ENCODE results near the gene SLC25A29.
"Not testable (repeated sequence)": the region's sequence is repeated elsewhere in the genome, so short reads cannot be mapped to it uniquely, and the experiment has no call there.

Gene SLC25A29

DNA sequence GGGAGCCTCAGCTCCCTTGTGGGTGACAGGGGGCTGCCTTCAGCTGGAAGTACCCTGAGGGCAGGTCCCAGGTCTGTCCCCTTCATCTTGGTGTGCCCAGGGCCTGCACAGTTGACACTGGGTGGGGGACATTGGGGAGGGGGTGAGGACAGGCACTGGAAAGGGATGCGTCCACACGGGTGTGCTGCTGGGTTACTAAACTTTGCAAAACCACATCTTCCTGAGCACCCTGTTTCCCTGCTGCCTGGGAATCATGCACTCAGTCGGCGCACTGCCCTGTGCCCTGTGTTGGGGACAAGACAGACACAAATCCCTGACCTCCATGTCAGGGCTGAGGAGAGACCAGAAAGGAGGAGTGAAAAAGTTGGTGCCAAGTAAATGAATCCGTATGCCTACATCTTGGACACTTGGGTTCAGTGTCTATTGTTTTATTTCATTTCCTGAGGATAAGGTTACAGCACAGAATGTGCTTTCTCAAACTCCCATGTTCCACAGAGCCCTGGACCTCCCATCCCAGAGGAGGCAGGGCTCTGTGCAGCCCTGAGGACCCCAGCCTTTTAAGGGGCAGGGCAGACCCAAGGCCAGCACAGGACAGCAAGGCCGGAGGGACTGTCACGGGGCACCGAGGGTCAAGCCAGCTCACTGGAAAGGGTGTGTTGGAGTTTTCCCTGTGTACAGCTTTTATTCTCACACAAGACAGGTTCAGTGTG, 2.9 kb upstream of the SLC25A29 start:
- DNase-seq = no peak

DNA sequence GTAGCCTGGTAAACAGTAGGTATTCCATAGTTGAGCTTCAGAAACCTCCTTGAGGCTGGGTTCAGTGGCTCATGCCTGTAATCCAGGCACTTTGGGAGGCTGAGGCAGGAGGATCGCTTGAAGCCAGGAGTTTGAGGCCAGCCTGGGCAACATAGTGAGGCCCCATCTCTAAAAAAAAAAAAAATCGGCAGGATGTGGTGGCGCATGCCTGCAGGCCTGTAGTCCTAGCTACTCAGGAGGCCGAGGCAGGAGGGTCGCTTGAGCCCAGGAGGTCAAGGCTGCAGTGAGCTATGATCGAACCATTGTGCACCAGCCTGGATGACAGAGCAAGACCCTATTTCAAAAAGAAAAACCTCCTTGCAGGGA, 2.2 kb upstream of the SLC25A29 start:
- DNase-seq = not testable (repeated sequence)

DNA sequence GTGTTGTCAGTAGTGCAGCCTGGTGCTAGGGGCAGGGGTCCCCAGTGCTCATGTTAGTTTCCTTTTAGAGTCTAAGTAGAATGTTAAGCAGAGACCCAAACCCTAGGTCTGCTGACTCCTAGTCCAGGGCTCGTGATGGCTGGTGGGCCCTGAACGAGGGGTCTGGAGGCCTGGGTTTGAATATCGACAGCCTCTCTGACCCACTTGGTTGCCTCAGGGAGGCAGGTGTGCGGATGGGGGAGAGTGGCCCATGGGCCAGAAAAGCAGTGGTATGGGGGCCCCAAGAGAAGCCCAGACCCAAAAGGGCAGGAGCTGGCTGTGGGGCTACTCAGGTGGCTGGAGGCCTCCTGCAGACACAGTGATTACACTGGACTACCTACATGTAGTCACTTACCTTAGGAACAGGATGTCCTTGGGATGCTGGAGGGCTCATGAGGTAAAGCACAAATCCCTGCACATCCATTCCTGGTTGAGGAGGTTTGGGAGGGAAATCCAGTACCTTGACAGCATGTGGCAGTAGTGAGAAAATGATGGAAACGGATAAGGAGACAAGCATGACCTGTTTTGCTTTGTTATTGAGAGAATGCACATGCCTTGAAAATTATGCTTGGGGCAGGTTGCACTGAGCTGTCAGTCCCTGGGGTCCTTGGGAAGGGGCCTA, 1.7 kb upstream of the SLC25A29 start:
- DNase-seq = no peak

DNA sequence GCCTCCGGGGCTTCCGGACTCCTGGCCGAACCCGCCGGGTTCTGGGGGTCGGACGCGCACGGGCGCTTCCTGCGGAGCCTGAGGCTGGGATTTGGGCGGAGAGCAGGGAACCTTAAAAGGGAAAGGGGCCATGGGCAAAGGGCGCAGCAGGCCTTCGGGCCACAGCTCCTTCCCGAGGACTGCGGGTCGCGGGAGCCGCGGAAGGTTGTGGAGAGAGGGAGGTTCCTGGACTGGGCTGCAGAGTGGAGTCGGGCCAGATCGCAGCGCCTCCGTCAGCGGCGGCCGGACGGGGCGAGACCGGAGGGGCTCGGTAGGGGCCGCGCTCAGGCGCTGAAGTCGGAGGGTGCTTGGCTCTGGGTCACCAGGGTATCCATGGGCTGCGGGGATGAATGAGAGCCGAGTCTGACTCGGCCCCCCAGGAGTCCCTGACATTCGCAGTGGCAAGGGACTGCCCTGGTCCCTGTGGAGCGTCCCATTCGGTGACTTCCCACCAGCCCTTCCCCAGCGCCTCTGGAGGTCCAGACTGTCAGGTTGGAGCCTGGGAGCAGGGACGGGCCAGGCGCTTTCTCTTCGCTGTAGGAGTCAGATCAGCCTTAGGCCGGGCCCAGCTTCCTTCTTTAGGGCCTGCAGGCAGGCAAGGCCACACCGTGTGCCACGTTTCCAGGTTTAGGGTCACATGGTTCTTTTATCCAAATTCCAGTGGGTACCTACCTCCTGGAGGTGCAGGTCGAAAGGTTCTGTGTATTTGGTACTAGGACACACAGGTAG, 938 bp upstream of the SLC25A29 start:
- DNase-seq = no peak

DNA sequence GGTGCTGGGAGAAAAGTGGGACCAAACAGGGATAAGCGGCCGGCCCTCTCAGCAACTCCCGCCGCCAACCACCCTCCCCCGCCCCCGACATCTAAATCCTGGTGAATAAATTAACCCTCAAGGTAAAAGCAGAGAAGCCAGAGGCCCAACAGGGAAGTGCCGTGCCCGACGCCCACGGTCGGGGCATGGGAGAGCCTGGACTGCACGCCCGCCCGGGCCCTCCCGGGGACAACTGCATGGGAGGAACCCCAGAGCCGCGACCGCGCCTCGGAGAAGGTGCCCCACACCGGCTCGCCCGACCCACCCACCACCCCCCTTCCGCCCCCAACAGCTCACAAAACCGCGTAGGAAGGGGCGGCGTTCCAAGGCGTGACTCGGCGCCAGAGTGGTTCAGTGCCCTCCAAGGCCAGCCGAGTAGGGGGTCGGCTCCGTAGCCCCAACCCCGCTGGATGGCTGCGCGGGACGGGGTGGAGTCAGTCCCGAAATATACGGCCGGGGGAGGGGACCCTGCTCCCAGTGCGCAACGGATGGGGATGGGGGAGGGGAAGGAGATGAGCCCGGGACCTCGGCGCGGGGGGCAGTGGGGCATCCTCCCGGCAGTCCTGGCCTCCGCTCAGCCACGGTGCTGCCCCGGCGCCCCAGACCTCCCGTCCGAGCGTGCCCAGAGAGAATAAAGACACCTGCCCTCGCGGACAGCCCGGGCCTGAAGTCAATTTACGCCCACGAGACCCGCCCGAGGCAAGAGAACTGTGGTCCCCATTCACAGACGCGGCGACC, 732 bp downstream of the SLC25A29 start:
- DNase-seq = no peak

DNA sequence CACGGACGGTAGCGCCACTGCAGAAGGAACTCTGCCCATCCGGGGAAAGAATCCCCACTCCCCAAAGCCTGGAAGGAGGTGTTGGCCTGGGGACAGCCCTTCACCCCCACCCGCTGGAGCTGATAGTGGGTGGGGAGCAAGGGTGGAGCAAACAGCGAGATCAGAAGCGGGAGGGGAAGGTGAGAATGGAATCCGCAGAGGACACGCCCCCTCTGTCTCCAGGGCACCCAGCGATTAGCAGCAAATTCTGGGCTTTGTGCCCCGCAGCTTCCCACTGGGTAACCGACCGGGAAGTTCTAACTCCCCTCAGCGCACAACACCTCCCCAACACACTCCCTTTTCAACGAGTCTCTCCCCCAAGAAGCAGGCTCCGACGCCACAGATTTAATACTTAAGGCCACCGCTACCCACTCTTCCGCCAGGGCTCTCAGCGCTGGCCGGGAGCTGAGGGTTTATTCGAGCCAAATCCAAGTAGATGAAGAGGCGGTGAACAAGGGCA, 1.4 kb downstream of the SLC25A29 start:
- DNase-seq = no peak

DNA sequence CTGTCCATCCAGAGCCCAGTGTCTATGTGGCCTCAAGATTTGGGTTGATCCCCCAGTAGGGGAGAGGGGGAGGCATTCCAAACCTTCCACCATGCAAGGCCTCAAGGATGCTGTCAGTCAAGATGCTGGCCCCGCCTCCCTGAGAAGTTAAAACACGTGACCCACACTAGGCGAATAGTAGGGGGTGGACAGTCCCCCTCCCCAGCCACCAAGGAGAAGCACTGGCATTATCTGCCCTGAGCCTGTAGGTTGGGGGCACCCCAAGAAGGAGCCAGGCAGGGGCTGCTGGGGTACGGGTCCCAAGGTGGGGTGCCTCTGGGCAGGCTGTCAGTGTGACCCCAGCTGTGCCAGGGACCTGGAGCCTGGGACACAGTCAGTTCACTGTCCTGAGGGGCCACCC, 2.3 kb downstream of the SLC25A29 start:
- no peak for DNase-seq

DNA sequence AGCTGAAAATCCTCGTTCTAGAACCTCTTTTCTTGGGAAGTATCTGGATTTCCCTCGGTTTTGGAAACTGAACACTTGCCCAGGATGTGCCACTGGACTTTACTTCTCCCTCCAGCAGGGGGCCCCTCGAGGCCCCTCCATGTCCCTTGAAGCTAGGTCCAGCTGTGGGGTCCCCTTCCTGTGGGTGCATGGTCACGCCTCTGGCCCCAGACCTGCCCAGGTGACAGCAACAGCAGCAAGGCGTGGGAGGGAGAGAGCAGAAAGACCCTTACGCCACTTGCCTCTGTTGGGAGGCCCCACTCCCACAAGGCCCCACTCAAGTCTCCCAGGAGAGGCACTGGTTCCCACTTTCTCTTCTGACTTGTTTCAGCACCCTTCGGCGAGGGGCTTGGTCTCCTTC, 3.1 kb downstream of the SLC25A29 start:
- DNase-seq = no peak

DNA sequence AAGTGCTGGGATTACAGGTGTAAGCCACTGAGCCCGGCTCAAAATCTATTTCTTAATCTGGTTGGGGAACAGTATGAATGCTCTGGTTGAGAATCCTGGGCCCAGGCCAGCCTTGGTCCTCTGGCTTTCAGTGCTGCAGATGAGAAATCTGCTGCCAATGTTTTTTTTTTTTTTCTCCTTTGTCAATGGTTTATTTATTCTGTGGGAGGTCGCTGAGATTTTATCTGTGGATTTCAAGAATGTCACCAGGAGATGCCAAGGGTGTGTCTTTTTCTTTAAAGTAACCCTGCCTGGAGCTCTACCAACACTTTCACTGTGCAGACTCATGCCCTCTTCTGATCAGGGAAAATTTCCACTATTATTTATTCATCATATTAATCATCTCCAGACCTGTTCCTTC, 3.6 kb downstream of the SLC25A29 start:
- no peak for DNase-seq

DNA sequence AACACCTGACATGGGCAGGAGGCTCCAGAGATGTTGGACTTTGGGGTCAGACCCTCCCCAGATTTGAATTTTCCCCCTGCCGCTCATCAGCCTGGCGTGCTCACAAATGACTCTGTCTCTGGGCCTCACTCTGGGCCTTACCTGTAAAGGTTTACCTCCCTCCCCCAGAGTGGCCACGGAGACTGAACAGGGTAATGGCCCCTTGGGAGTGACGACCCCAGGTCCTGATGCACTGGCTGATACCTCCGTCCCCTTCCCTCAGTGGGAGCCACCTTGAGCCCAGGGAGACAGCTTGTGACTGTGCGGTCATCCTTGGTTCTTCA, 7.0 kb downstream of the SLC25A29 start:
- DNase-seq = no peak

DNA sequence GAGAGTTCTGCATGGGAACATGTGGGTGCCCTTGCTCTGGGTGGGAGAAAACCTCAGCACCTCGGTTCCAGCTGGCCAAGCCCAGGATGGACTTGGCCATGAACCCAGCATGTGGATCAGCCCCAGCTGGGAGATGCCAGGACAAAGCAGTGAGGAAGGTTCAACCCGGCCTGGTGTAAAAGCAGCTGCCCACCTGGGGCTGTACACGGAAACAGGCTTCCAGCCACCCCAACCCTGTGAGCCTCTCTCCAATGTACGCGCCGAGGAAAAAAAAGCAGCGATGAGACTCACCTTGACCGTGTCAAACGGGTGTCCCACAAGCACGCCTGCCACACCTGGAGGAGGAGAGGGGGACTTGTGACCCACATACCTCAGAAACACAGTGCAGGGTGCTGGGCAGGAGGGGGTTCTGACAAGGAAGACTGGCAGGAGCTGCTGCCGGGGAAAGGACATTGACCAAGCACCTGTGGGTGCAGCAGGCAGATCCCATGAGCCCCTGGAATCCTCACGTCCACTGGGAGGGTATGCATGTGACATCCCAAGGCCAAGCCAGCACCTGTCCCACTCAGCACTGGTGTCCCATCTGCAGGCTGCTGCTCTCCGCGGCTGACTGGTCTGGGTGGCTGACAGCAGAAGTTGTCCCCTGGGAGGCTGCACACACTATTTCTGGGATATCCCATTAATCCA, 7.5 kb downstream of the SLC25A29 start:
- no peak for DNase-seq

DNA sequence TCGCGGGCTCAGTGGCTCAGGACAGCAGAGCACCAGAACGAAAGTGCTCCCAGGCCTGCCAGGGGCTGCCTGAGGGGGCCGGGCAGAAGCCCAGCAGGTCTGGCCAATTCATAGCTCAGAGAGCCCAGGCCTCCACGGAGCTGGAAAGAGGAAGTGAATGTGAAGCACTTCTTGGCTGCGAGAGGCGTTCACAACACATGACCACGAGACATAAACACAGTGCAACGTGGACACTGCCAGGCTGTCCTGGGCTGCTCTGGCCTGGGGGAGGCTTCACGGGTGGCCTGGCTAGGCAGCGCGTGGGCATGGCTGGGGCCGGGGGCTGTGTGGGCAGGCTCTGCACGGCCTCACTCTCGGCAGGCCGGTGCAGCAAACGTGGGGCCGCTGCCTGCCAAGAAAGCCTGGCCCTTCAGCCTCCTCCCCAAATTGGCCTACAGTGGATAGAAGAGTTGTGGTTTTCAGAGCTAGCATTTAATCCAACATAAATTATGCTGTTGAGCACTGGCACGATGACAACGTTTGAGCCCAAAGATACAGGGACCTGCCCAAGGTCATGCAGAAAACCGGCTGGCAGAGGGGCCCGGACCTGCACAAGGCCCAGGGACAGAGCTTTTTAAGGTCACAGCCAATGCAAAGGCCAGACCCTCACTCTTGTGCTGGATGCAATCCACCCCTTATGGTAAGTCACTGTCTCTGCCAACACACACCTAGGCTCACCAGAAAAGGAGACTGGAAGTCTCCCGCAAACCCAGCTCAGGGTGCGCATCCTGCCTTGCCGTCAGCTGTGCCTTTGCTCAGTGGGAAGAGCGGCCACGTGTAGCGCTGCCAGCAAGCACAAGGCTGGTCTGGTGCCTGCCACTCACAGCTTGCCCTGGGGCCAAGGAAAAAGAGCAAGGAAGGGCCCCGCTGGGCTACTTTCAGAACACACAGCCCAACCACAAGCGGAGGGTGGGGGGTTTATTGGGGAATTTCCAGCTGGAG, 8.6 kb downstream of the SLC25A29 start:
- DNase-seq = peak; percentile 61

DNA sequence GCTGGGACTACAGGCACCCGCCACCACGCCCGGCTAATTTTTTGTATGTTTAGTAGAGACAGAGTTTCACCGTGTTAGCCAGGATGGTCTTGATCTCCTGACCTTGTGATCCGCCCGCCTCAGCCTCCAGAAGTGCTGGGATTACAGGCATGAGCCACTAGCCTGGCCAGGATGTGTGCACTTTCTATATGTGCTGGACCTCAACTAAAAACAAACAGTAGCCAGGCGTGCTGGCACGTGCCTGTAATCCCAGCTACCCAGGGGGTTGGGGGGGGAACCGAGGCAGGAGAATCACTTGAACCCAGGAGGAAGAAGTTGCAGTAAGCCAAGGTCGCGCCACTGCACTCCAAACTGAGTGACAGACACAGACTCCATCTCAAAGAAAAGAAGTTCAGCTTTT, 9.5 kb downstream of the SLC25A29 start:
- DNase-seq = not testable (repeated sequence)

DNA sequence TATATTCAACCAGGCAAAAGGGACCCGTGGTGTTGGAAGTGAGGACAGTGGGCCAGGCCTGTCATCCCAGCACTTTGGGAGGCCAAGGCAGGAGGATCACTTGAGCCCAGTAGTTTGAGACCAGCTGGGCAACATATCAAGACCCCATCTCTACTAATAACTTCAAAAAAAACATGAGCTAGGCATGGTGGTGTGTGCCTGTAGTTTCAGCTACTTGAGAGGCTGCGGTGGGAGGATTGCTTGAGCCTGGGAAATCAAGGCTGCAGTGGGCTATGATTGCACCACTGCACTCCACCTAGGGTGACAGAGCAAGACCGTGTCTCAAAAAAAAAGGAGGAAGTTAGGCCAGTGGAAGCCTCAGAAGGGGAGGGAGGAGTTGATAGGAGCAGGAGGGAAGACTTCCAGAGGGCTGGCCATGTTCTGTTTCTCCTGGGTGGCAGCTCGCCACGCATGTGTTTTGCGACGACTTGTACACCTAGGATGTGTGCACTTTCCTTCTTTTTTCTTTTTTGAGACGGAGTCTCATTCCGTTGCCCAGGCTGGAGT, 10.1 kb downstream of the SLC25A29 start:
- peak; percentile 19 for DNase-seq

DNA sequence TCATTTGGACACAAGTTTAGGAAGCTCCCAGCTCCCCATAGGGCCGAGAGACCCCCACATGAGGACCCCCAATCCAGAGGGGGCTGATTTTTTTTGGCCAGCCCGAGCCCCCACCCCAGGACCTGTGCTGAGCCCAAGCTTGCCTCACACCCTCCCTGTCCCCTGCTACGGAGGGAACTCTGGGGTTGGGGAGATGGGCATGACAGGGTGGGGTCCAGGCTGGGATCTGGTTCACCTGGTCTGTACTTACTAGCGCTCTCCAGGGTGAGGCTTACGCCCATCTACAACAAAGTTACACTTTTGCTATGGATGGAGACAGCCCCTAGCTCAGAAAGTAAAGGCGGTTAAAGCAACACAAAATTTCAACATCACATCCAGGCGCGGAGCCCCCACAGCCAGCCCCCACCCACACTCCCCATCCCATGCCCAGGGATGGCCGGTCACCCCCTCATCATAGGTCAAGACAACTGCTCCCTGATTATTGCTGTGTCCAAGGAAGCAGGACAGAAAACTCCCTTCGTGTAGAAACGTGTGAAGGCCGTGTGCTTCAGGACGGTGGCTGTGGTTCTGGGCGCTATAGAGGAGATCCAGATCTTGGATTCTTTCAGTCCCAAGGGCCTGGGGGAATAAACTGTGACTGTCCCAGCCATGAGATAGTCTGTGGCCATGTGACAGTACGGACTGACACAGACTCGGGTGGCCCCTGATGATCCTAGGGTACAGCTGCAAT, 10.7 kb downstream of the SLC25A29 start:
- no peak for DNase-seq

DNA sequence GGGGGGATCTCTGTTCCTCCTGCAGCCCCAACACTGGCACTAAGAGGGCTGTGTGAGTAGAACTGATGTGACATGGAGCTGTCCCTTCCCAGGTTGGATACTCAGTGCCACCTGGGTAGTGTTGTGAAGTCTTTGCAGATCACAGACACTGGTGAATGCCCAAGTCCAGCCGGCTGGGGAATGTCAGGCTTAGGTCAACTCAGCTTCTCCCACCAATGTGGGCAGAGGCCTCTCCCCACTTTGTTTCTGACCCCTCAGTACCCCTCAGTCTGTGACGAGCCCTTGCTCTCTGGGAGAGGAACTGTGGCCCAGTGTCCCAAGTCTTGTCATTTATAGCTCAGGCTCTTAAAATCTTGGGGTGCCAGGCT, 11.3 kb downstream of the SLC25A29 start:
- no peak for DNase-seq

DNA sequence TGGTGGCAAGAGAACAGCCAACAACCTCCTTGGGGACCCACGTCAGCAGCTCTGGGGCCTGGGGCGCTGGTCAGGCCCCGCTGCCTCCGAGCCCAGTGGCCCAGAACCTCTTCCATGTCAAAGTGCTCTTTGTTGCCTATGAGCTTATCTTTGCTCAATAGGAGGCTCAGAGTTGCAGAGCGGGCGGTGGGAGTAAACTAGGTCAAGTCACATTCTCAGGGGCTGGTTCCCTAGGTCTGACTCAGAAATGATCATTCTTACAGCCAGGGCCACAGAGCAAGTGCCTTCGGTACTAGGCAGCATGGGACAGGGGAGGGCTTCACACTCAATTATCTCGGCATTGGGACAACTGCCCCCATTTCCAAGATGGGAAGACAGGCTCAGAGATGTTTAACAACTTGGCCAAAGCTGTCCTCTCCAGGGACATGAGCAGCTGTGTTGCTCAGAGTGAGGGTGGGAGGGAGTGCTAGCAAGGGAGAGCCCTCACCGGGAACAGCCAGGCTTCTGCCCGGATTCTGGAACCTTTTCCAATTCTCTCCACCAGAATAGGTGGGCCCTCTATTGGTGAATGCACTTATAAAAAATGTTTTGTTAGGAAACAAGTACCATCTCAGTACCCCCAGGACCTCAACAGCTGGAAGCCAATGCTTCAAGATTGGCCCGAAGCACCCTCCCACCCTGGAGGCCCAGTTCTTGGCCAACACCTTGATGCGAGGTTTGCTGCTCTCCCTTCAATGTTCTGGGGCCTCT, 11.9 kb downstream of the SLC25A29 start:
- no peak for DNase-seq

DNA sequence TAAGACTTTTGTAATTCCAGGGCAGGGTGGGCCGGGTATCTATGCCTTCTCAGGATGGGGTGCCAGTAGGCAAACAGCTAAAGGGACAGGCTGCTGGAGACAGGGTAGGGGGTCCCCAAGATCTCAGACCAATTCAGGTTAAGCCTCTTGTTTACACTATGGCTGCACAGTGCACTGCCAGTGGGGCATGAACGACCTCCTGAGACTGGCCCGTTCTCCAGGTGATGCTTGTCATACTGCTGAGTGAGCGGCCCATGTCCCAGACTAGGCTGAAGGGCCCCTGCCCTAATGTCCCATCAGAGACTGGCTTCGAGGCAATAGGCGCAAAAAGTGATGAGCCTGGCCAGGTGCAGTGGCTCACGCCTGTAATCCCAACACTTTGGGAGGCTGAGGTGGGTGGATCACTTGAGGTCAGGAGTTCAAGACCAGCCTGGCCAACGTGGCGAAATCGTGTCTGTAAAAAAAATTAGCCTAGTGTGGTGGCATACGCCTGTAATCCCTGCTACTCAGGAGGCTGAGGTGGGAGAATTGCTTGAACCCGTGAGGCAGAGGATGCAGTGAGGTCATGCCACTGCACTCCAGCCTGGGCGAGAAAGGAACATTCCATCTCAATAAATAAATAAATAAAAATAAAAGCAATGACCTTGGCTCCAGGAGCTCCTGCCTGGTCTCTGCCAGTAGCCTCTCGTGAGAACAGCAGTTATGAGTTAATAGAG, 12.6 kb downstream of the SLC25A29 start:
- DNase-seq = no peak

All from CD4-positive, alpha-beta T cell treated with Interferon gamma for 1 hour (primary cell).